GM21515 (cell line): ENCODE results near the gene CHAD.

Source experiments
- ATAC-seq: cut with Tn5 transposase; IDR thresholded peaks from one replicate; pipeline ENCODE4 v1.9.1; 2021; ENCODE audit not compliant: unreplicated experiment

Gene CHAD

GRCh38 chr17:50458701-50459676 lies 9.7 kb downstream of the CHAD start:
- ATAC-seq: no peak

- ATAC-seq: no peak
These were observed 10.4 kb downstream of the CHAD start for GRCh38 chr17:50458270-50458669.

- ATAC-seq: no peak
These were observed 11.1 kb downstream of the CHAD start for GRCh38 chr17:50457621-50458020.

GRCh38 chr17:50453901-50454300 lies 14.8 kb downstream of the CHAD start:
- no peak for ATAC-seq

GRCh38 chr17:50452630-50453300 lies 15.9 kb downstream of the CHAD start:
- ATAC-seq: no peak

GRCh38 chr17:50451943-50452629 lies 16.6 kb downstream of the CHAD start:
- ATAC-seq: no peak

GRCh38 chr17:50448643-50449042 lies 20.0 kb downstream of the CHAD start:
- no peak for ATAC-seq

GRCh38 chr17:50447870-50448595 lies 20.6 kb downstream of the CHAD start:
- ATAC-seq: no peak

- ATAC-seq: no peak
These were observed 22.9 kb downstream of the CHAD start for GRCh38 chr17:50445730-50446325.

GRCh38 chr17:50444841-50445715 lies 23.6 kb downstream of the CHAD start:
- no peak for ATAC-seq

GRCh38 chr17:50443505-50443974 lies 25.1 kb downstream of the CHAD start:
- ATAC-seq: no peak

GRCh38 chr17:50440838-50441829 lies 27.5 kb downstream of the CHAD start:
- ATAC-seq: no peak

- no peak for ATAC-seq
These were observed 28.4 kb downstream of the CHAD start for GRCh38 chr17:50440172-50440837.

GRCh38 chr17:50439008-50439407 lies 29.7 kb downstream of the CHAD start:
- ATAC-seq: no peak

GRCh38 chr17:50437409-50437808 lies 31.3 kb downstream of the CHAD start:
- ATAC-seq: no peak

GRCh38 chr17:50432125-50432762 lies 36.4 kb downstream of the CHAD start:
- no peak for ATAC-seq
